Gastroesophageal sphincter (tissue), 4 donors: ENCODE data around the gene AXIN1. TPM values are rescaled to one million over a fixed set of nuclear protein-coding genes. Genes with fewer than 3 reads are reported as not detected.

Experiments used
- ATAC-seq: fragments of 150-250 bp; one replicate; pipeline ENCODE4 v1.9.1; 2016; ENCODE audit warnings: mild to moderate bottlenecking, moderate library complexity
- H3K27ac ChIP-seq, 4 donors: fragments of 200-600 bp; sonication (generic) in 3 of 4; 1 replicate in 3 of 4; 2 replicates in 1 of 4; pipeline ENCODE4 v1.5.1; 2016 to 2019
- H3K27me3 ChIP-seq: fragments of 200-600 bp; sonication (generic); one replicate; pipeline ENCODE4 v1.5.1; 2019
- H3K36me3 ChIP-seq, 2 donors: fragments of 200-600 bp; sonication (generic); one replicate each; pipeline ENCODE4 v1.5.1; 2019; ENCODE audit warnings: control low read depth in 1 of 2
- H3K4me1 ChIP-seq, 3 donors: fragments of 200-600 bp; sonication (generic); 1 replicate in 2 of 3; 2 replicates in 1 of 3; pipeline ENCODE4 v1.5.1; 2016 to 2019; ENCODE audit warnings: control low read depth in 2 of 3
- H3K4me3 ChIP-seq, 2 donors: fragments of 200-600 bp; sonication (generic); one replicate each; pipeline ENCODE4 v1.5.1; 2019; ENCODE audit warnings: mild to moderate bottlenecking in 1 of 2, moderate library complexity in 1 of 2
- H3K9me3 ChIP-seq, 3 donors: fragments of 200-600 bp; sonication (generic); one replicate each; pipeline ENCODE4 v1.5.1; 2017 to 2019; ENCODE audit warnings: control low read depth in 2 of 3
- EP300 ChIP-seq: sonication (generic); formaldehyde crosslinking; IDR thresholded peaks from one replicate; pipeline ENCODE4 v1.6.1; 2017; ENCODE audit warnings: antibody characterized with exemption, mild to moderate bottlenecking
- POLR2A ChIP-seq, 2 donors: fragments of 450-650 bp; IDR thresholded peaks; one replicate each; pipeline ENCODE4 v1.6.1; 2017; ENCODE audit warnings: antibody characterized with exemption in 2 of 2, mild to moderate bottlenecking in 2 of 2, moderate library complexity in 1 of 2
- POLR2AphosphoS5 ChIP-seq: sonication (generic); formaldehyde crosslinking; IDR thresholded peaks from one replicate; pipeline ENCODE4 v1.6.1; 2017; ENCODE audit warnings: antibody characterized with exemption
- WGBS, 2 donors: methylation state at CpG; one replicate each; pipeline ENCODE4 v1.1.5; 2018; ENCODE audit warnings: low coverage in 1 of 2; 5-methylcytosine and 5-hydroxymethylcytosine counted together
- total RNA-seq, 4 donors: library from RNA; depleted of rRNA; stranded (reverse); fragments of >200 nt; gene quantifications; one replicate each; pipeline ENCODE4 v1.1.0, GENCODE V29; 2016
- TF ChIP-seq, protein P1 (sequence below), 4 experiments: fragments of 200-600 bp in 2 of 4; fragments of 450-650 bp in 2 of 4; sonication (generic) in 1 of 4; IDR thresholded peaks; one replicate each; pipeline ENCODE4 v1.5.1; 2017 to 2019; ENCODE audit warnings: antibody characterized with exemption in 4 of 4, mild to moderate bottlenecking in 2 of 4, moderate library complexity in 2 of 4

The AXIN1 gene
- total RNA-seq, 4 donors from 2014 or later = 26.0 to 58.8 (median 32.9) TPM

DNA sequence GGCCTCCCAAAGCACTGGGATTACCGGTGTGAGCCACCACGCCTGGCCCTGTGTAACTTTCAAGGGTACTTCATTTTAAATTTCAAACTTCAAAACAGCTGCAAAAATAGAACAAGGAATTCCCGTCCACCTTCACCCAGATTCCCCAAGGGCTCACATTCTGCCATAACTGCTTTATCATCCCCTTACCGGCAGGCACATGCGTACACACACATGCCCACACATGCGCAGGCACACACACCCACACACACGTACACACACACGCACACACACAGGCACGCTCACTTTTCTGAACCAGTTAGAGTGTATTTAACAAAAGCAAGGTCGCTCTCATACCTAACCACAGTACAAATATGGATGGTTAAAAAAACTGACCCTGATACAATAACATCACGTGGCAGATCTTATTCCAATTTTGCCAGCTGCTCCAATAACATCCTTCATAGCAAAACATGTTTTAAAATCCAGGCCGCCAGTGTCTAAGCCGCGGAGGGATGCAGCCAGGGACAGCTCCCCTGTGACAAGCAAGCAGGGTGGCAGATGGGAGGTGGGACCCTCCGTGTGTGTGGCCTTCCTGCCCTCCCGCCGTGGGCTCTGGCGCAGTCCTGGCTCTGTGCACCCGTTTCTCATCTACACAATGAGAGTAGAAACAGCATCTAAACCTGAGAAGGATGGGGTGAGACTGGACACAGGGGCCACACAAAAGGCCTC is 46.5 kb downstream of the AXIN1 start:
- ATAC-seq = no peak
- no peaks in the 10 kb centered on the region for H3K4me1 ChIP-seq
- no peaks in the 10 kb centered on the region for H3K27me3 ChIP-seq
- no peak for TF ChIP-seq POLR2A (IDR thresholded peaks at IDR 0.05)
- TF ChIP-seq POLR2AphosphoS5 = no peak
- H3K36me3 ChIP-seq = peaks cover 0 to 87% of the 10 kb centered on the region in 2 donors
- H3K4me3 ChIP-seq = no peak overlapping the region
- 76 to 82% methylated on average over 10 to 12 of the region's 19 CpGs for WGBS, 2 donors
- H3K27ac ChIP-seq = no peak overlapping the region
- no peaks in the 10 kb centered on the region for H3K9me3 ChIP-seq

GRCh38 chr16:303760-304505 is 48.6 kb downstream of the AXIN1 start:
- Histone ChIP-seq H3K4me1 (no peaks in the 10 kb centered on the region), H3K9me3 (no peaks in the 10 kb centered on the region), H3K27me3 (no peaks in the 10 kb centered on the region), H3K36me3 (peaks cover 0 to 72% of the 10 kb centered on the region in 2 donors), H3K27ac (no peak overlapping the region), H3K4me3 (no peak overlapping the region)
- TF ChIP-seq POLR2AphosphoS5 (no peak), POLR2A (IDR thresholded peaks at IDR 0.05) (no peak), EP300 (no peak)
- TF ChIP-seq, protein P1, sequence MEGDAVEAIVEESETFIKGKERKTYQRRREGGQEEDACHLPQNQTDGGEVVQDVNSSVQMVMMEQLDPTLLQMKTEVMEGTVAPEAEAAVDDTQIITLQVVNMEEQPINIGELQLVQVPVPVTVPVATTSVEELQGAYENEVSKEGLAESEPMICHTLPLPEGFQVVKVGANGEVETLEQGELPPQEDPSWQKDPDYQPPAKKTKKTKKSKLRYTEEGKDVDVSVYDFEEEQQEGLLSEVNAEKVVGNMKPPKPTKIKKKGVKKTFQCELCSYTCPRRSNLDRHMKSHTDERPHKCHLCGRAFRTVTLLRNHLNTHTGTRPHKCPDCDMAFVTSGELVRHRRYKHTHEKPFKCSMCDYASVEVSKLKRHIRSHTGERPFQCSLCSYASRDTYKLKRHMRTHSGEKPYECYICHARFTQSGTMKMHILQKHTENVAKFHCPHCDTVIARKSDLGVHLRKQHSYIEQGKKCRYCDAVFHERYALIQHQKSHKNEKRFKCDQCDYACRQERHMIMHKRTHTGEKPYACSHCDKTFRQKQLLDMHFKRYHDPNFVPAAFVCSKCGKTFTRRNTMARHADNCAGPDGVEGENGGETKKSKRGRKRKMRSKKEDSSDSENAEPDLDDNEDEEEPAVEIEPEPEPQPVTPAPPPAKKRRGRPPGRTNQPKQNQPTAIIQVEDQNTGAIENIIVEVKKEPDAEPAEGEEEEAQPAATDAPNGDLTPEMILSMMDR (IDR thresholded peaks at IDR 0.05) = no peak
- peak; percentile 22 for ATAC-seq
- WGBS, 2 donors = 65 to 88% methylated on average over 2 to 31 of the region's 43 CpGs

GRCh38 chr16:301950-302349 is 50.6 kb downstream of the AXIN1 start:
- Histone ChIP-seq H3K4me1 (no peaks in the 10 kb centered on the region), H3K4me3 (no peak overlapping the region), H3K27me3 (no peaks in the 10 kb centered on the region), H3K36me3 (peaks cover 0 to 72% of the 10 kb centered on the region in 2 donors), H3K27ac (no peak overlapping the region), H3K9me3 (no peaks in the 10 kb centered on the region)
- ATAC-seq = no peak
- TF ChIP-seq POLR2A (IDR thresholded peaks at IDR 0.05) (no peak), EP300 (no peak), POLR2AphosphoS5 (no peak)
- TF ChIP-seq, protein P1 (IDR thresholded peaks at IDR 0.05) = no peak
- no CpG with 5 or more reads among the region's 13 CpGs for WGBS, 2 donors

DNA sequence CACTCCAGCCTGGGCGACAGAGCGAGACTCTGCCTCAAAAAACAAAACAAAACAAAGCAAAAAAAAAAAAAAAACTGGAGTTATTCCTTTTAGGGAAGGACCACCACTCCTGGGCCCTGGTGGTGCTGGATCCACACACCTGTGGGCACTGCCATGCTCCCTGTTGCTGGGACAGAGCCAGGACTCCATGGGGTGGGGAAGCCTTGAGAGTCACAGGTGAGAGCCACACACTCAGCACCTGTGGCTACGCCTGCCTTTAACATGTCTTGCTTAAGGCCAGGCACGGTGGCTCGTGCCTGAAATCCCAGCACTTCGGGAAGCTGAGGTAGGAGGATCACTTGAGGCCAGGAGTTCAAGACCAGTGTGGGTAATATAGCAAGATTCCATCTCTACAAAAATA is 51.3 kb downstream of the AXIN1 start:
- TF ChIP-seq, protein P1 (IDR thresholded peaks at IDR 0.05) = no peak
- TF ChIP-seq POLR2AphosphoS5 (no peak), POLR2A (IDR thresholded peaks at IDR 0.05) (no peak), EP300 (no peak)
- 83 to 95% methylated on average over 2 to 3 of the region's 6 CpGs for WGBS, 2 donors

GRCh38 chr16:297832-298231 is 54.7 kb downstream of the AXIN1 start:
- TF ChIP-seq POLR2AphosphoS5 = no peak
- TF ChIP-seq POLR2A (IDR thresholded peaks at IDR 0.05) = no peak
- TF ChIP-seq EP300 = no peak
- TF ChIP-seq, protein P1 (IDR thresholded peaks at IDR 0.05) = no peak
- Histone ChIP-seq H3K4me3 (no peak overlapping the region), H3K9me3 (no peaks in the 10 kb centered on the region), H3K4me1 (no peaks in the 10 kb centered on the region), H3K27ac (no peak overlapping the region), H3K36me3 (peaks cover 0 to 68% of the 10 kb centered on the region in 2 donors), H3K27me3 (no peaks in the 10 kb centered on the region)
- ATAC-seq = no peak
- no CpG with 5 or more reads among the region's 32 CpGs for WGBS, 2 donors

More for the DNA sequence above, 51.3 kb downstream of the AXIN1 start:
- Histone ChIP-seq H3K27me3 (no peaks in the 10 kb centered on the region), H3K4me1 (no peaks in the 10 kb centered on the region), H3K9me3 (no peaks in the 10 kb centered on the region), H3K4me3 (no peak overlapping the region), H3K27ac (no peak overlapping the region), H3K36me3 (peaks cover 0 to 72% of the 10 kb centered on the region in 2 donors)
- ATAC-seq = no peak
